Skeletal muscle tissue (tissue), 4 donors: ENCODE data around the gene DIS3L2. TPM values are rescaled to one million over a fixed set of nuclear protein-coding genes. Genes with fewer than 3 reads are reported as not detected.

Experiments
- H3K27ac ChIP-seq: one replicate; pipeline ENCODE4 v1.7.0; 2013; ENCODE audit warnings: mild to moderate bottlenecking, low read depth, low read length, inconsistent platforms
- H3K27me3 ChIP-seq, 3 donors: one replicate each; pipeline ENCODE4 v1.7.0; 2013; ENCODE audit warnings: low read length in 3 of 3; ENCODE audit not compliant: control insufficient read depth in 3 of 3, insufficient read depth in 3 of 3
- H3K36me3 ChIP-seq, 3 donors: one replicate each; pipeline ENCODE4 v1.7.0; 2013; ENCODE audit warnings: low read length in 3 of 3; ENCODE audit not compliant: control insufficient read depth in 3 of 3, insufficient read depth in 3 of 3
- H3K4me1 ChIP-seq, 3 donors: one replicate each; pipeline ENCODE4 v1.7.0; 2013; ENCODE audit warnings: low read length in 3 of 3, mild to moderate bottlenecking in 3 of 3; ENCODE audit not compliant: control insufficient read depth in 3 of 3, insufficient read depth in 3 of 3
- H3K4me3 ChIP-seq, 3 donors: one replicate each; pipeline ENCODE4 v1.7.0; 2013; ENCODE audit warnings: low read length in 3 of 3
- H3K9ac ChIP-seq, 3 donors: one replicate each; pipeline ENCODE4 v1.7.0; 2013; ENCODE audit warnings: low read length in 3 of 3, mild to moderate bottlenecking in 3 of 3, moderate library complexity in 2 of 3, low read depth in 1 of 3
- H3K9me3 ChIP-seq, 3 donors: one replicate each; pipeline ENCODE4 v1.7.0; 2013; ENCODE audit warnings: low read length in 3 of 3; ENCODE audit not compliant: control insufficient read depth in 3 of 3
- total RNA-seq: library from RNA; depleted of rRNA; stranded (reverse); fragments of >200 nt; gene quantifications from one replicate; pipeline ENCODE4 v1.2.3, GENCODE V29; 2014
- donor health status: Osteomylitis.

The DIS3L2 gene
- total RNA-seq, 1 donor from 2014 or later, result 24.0 TPM

DNA sequence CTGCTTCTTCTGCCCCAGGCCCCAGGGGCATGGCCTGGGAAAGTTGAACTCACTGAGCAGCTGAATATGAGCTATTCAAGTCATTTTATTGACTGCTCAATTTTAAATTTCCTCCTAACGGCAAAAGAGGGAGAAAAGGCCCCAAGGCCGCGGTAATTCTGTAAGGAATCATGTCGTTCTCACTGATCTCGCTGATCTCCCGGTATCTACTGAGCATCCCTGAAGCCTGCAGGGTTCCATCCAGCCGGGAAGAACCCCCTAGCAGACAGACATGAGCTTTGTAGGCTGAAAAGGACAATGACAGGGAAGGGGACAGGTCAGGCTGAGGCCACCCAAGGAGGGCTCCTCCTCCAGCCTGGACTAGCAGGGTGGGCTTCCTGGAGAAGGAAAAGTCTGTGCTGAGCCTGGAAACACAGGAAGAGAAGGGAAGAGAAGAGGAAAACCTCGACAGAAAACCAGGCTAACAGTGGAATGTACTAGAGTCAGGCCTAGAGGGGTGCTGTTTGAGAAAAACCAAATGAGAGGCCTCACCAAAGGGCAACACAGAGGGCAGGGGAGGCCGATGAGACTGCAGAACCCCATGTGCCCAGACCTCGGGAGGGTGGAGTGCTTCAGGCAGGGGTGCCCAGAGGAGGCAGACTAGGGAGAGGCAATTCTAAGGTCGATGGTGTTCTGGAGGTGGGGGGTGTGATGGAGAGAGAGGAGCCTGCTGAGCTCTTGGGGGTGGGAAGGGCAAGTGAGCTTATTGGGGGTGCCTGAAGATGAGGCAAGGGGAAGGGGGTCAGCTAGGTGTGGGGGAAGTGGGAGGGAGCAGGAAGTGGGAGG, 32.4 kb upstream of the DIS3L2 start:
- H3K4me1 ChIP-seq, result peaks cover 30 to 38% (median 36%) of the 10 kb centered on the region in 3 donors
- H3K27me3 ChIP-seq, result peaks cover 49 to 68% (median 54%) of the 10 kb centered on the region in 3 donors
- H3K27ac ChIP-seq, result no peak overlapping the region
- no peaks in the 10 kb centered on the region for H3K36me3 ChIP-seq
- H3K9me3 ChIP-seq, result no peaks in the 10 kb centered on the region
- no peak overlapping the region for H3K9ac ChIP-seq
- no peak overlapping the region for H3K4me3 ChIP-seq

DNA sequence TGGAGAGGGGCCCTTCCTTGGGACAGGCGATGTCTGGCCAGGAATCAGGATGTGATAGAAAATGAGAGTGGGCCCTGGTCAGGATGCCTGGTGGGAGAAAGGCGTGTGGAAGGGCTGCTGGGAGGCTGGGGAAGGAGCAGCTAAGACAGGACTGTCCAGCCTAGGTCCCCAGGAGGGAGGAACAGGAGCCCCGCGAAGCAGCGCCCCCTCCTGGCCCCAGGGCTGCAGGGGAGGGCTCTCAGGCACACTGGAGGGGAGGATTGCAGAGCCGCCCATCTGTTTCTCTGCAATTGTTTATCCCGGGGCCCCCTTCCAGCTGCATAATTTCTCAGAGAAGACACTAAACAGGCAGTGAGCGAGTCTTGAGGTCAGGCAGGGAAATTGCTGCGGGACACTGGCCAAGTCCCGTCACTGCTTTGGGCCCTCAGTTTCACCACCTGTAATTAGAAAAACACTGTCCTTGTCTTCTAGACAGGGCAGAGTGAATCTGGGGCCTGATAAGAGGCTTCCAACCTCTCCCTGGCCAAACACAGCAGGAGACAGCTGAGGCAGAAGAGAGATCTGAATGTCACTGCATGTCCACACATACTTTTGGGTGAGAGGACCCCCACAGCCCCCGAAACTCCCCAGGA, 31.4 kb upstream of the DIS3L2 start:
- Histone ChIP-seq H3K4me1 (peaks cover 29 to 35% (median 34%) of the 10 kb centered on the region in 3 donors), H3K27ac (no peak overlapping the region)

DNA sequence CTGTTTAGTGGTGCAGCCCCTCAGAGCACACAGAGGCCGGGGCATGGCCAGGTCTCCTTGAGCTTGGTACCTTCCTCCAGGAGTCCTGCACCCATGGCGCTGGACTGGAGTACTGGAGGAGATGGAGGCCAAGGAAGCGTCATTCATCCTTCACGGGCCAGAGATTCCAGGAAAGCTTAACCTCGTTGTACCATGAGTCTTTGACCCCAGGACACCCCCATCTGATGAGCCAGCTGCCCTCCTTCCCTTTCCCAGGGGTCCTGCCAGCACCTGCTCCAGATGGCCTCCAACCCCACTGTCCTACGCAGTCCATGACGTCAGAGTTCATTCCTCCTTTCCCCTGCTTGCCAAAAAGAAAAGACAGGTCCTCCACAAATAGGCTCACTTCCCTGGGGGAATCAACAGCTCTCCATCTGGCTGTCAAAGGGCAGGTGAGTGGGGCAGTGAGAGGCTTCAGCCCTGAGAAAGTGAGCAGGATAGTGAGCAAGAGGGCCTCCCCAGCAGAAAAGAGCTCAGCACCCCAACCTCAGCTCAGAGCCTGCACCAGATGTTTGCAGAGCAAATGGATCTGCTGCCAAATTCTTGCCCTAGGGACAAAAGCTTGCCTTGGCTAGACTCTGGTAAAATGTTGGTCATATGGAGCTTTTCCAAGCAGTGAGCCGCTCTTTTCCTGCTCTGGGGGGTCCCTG, 30.8 kb upstream of the DIS3L2 start:
- no peaks in the 10 kb centered on the region for H3K36me3 ChIP-seq
- H3K27me3 ChIP-seq, result peaks cover 32 to 51% (median 40%) of the 10 kb centered on the region in 3 donors
- no peak overlapping the region for H3K9ac ChIP-seq
- H3K9me3 ChIP-seq, result no peaks in the 10 kb centered on the region
- peak overlapping the region; percentile 25 for H3K27ac ChIP-seq
- H3K4me3 ChIP-seq, result no peak overlapping the region
- H3K4me1 ChIP-seq, result peaks cover 24 to 30% (median 29%) of the 10 kb centered on the region in 3 donors

More for the DNA sequence above, 31.4 kb upstream of the DIS3L2 start:
- H3K9ac ChIP-seq, result no peak overlapping the region
- no peaks in the 10 kb centered on the region for H3K36me3 ChIP-seq
- H3K4me3 ChIP-seq, result no peak overlapping the region
- H3K27me3 ChIP-seq, result peaks cover 39 to 58% (median 45%) of the 10 kb centered on the region in 3 donors
- H3K9me3 ChIP-seq, result no peaks in the 10 kb centered on the region

DNA sequence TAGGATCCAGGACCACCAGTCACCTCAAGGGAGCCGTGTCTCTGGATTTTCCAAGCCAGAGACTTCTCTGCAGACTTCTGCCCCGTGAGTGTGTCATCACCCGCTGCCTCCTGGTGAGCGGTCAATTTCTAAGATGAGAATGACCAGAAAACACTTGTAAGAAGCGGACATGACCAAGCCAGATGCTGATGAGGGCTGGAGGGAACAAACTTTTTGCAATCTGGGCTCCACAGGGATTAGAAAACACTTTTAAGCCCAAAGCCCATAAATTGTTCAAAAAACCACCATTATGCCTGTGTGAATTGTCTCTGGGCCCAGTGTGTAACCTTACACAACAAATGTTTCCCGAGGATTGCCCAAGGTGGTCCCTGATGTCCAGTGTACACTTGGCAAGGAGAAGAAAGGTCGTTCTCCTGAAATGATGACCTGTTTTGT, 30.0 kb upstream of the DIS3L2 start:
- Histone ChIP-seq H3K9ac (no peak overlapping the region), H3K9me3 (no peaks in the 10 kb centered on the region), H3K4me3 (no peak overlapping the region), H3K27ac (peak overlapping the region; percentile 25), H3K36me3 (no peaks in the 10 kb centered on the region), H3K4me1 (peaks cover 16 to 22% (median 22%) of the 10 kb centered on the region in 3 donors), H3K27me3 (peaks cover 25 to 44% (median 33%) of the 10 kb centered on the region in 3 donors)

DNA sequence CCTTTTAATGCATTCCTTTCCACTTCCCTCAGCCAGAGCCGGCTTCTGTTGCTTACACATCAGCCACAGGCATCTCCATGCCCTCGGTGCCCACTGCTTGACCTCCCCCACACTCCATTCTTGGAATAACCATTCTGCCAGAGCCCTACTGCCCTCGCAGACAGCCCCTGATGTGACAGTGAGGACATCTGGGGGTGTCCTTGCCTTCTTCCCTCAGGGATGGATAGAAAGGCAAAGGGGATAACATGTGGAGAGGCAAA, 28.9 kb upstream of the DIS3L2 start:
- Histone ChIP-seq H3K27ac (no peak overlapping the region), H3K36me3 (no peaks in the 10 kb centered on the region), H3K4me1 (peaks cover 7 to 13% (median 12%) of the 10 kb centered on the region in 3 donors), H3K9me3 (no peaks in the 10 kb centered on the region), H3K4me3 (no peak overlapping the region), H3K27me3 (peaks cover 14 to 32% (median 21%) of the 10 kb centered on the region in 3 donors), H3K9ac (no peak overlapping the region)

DNA sequence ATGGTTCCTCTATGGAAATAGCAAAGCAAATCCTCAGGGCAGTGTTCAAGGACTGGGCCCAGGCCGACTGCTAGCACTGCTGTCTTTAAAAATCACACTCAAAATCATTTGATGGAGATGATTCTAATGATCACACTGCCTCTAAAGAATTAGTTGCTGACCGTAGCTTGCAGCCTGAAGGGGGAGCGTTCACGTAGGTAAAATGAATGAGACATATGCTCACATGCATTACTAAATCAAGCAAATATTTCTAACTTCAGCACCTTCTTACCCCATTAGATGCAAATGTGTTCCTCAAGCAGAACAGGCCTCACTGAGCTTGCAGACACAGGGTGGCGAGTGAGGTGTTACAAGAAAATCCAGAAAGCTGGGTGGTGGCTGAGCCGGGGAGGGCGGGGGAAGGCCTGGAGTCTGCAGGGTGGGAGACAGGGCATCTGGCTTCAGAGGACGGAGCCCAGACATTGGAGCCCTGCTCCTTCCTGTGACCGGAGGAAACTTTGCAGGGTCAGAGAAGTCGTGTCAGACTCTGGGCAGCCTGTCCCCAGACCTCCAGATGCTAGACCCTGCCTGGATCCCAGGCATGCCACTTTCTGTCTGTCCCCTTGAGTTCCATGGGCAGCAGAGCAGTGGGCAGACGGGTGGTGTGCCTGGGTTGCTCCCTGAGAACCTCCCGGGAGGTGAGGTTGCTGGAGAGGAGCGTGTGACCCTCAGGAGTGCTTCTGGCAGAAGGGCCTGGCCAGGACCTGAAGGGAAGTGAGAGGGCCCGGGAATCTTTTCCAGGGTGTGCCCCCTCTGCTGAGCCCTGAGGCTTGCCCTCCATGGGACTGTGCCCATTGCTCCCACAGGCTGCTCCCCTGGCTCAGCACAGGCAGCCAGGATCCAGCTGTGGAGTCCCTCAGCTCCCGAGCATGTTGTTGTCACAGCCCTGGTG, 28.3 kb upstream of the DIS3L2 start:
- Histone ChIP-seq H3K9me3 (no peaks in the 10 kb centered on the region), H3K36me3 (no peaks in the 10 kb centered on the region), H3K4me3 (no peak overlapping the region), H3K4me1 (peaks cover 7 to 13% (median 12%) of the 10 kb centered on the region in 3 donors), H3K27ac (no peak overlapping the region), H3K9ac (no peak overlapping the region), H3K27me3 (peaks cover 8 to 26% (median 15%) of the 10 kb centered on the region in 3 donors)

DNA sequence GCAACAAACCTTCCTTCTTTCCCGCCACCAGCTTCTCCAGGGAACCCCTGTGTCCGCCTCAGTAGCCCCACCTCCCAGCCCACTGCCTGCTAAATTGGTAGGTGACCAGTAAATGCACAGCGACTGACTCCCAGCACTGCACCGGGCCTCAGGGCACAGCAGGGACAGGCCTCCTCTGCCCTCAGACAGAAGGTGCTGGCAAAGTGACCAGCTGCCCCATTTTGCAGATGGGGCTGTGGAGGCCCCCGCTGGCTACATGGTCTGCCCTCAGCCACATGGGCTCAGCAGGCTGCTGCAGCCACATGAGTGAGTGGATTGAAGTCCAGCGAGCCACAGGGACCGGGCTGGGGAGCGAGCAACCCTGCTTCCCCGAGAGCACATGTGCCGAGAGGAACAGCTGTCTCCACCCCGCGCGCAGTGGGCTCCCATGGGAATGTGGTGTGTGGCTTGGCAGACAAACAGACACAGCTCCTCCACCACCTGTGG, 27.6 kb upstream of the DIS3L2 start:
- H3K36me3 ChIP-seq, result no peaks in the 10 kb centered on the region
- H3K9me3 ChIP-seq, result no peaks in the 10 kb centered on the region
- peaks cover 7 to 13% (median 12%) of the 10 kb centered on the region in 3 donors for H3K4me1 ChIP-seq
- no peak overlapping the region for H3K4me3 ChIP-seq
- H3K9ac ChIP-seq, result no peak overlapping the region
- H3K27me3 ChIP-seq, result peaks cover 1 to 19% (median 11%) of the 10 kb centered on the region in 3 donors
- no peak overlapping the region for H3K27ac ChIP-seq

DNA sequence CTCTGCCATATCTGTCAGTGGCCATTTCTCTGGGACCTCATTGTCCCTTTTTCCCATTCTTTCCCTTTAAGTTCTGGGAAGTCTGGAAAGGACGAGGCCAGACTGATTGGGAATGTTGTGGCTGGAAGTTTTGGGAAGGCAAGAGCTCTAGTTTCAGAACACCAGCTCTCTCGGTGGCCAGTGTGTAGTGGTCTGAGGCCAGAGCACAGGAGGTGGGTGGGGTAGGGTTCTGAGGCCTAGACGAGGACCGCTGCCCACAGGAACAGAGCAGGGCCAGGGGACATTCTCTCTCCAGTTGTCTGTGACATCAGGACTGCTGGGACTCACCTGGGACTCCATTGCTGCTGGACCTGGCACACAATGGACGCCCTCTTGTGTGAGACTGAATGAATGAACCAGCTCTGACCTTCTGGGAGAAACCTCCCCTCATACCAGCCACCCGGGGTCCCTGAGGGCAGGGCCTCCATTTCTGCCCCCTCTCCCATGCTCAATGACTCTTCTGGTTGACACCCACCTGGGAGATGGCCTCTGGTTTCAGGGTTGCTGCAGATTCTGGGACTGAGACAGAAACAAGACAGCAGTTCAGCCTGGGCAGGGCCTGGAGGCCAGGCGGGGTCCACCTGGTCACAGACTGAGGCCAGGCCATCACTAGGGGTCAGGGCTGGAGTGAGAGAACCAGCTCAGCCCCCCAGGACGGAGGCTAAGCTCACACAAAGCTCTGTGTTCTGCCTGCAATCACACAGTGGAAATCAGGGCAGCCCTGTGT, 26.9 kb upstream of the DIS3L2 start:
- no peaks in the 10 kb centered on the region for H3K36me3 ChIP-seq
- no peak overlapping the region for H3K4me3 ChIP-seq
- no peaks in the 10 kb centered on the region for H3K9me3 ChIP-seq
- H3K27me3 ChIP-seq, result peaks cover 0 to 13% (median 4%) of the 10 kb centered on the region in 3 donors
- H3K9ac ChIP-seq, result no peak overlapping the region
- no peak overlapping the region for H3K27ac ChIP-seq
- H3K4me1 ChIP-seq, result peaks cover 7 to 11% (median 9%) of the 10 kb centered on the region in 3 donors

DNA sequence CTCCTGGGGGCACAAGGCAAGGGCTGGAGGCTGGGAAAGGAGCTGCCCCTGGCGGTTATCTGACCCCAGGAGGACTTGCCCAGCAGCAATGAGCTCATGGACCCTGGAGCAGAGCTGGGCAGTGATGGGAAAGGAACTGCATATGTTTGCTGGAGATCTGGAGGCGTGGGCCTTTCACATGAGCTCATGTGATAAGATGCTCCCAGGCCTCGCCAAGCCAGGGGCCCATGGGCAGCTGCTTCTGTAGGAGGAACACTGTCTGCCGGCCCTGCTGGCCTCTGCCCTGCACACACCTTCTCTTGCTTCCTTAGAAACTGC, 26.3 kb upstream of the DIS3L2 start:
- Histone ChIP-seq H3K4me1 (peaks cover 7 to 9% (median 9%) of the 10 kb centered on the region in 3 donors), H3K36me3 (no peaks in the 10 kb centered on the region), H3K9ac (no peak overlapping the region), H3K27ac (no peak overlapping the region), H3K27me3 (peaks cover 0 to 10% (median 0%) of the 10 kb centered on the region in 3 donors), H3K4me3 (no peak overlapping the region), H3K9me3 (no peaks in the 10 kb centered on the region)
